Measurements from ENCODE around the gene MOGAT3. TPM values are rescaled to one million over a fixed set of nuclear protein-coding genes. Genes with fewer than 3 reads are reported as not detected.

The MOGAT3 gene
- total RNA-seq, 1 experiment from 2014 or later = not detected

- DNase-seq (ENCODE audit: low read depth) = no peak
Measured at GRCh38 chr7:101160910-101161309, 39.9 kb downstream of the MOGAT3 start.

- peak; percentile 61 for DNase-seq (ENCODE audit: low read depth)
Measured at GRCh38 chr7:101159696-101160674, 40.9 kb downstream of the MOGAT3 start.

- no peak for DNase-seq (ENCODE audit: low read depth)
Measured at GRCh38 chr7:101156866-101157589, 43.8 kb downstream of the MOGAT3 start.

GRCh38 chr7:101156277-101156676 is 44.6 kb downstream of the MOGAT3 start:
- DNase-seq (ENCODE audit: low read depth) = no peak

- DNase-seq (ENCODE audit: low read depth) = no peak
Measured at GRCh38 chr7:101155303-101155702, 45.5 kb downstream of the MOGAT3 start.

GRCh38 chr7:101154693-101155102 is 46.1 kb downstream of the MOGAT3 start:
- peak; percentile 27 for DNase-seq (ENCODE audit: low read depth)

GRCh38 chr7:101153969-101154692 is 46.7 kb downstream of the MOGAT3 start, which contains the start of gene AP1S1:
Gene AP1S1, plus strand, starts transcription at chr7:101154476. Its CDS starts 39 bp downstream, at chr7:101154515.
- DNase-seq (ENCODE audit: low read depth) = peak; percentile 97

- no peak for DNase-seq (ENCODE audit: low read depth)
Measured at GRCh38 chr7:101151908-101152651, 48.8 kb downstream of the MOGAT3 start.

Other genes with a start within 250 kb of the MOGAT3 start
- 1.4 and 4.5 TPM in 2 replicates for gene MUC12, start 231.5 kb downstream of the MOGAT3 start, total RNA-seq (2014; rRNA removed; shearing (Covaris generic))
- gene MUC17, start 181.0 kb downstream of the MOGAT3 start, total RNA-seq (2014; rRNA removed; shearing (Covaris generic)) = not detected in 2 replicates
- gene TRIM56, start 115.6 kb downstream of the MOGAT3 start, total RNA-seq (2014; rRNA removed; shearing (Covaris generic)) = 4.2 and 11.9 TPM in 2 replicates
- 102 and 119 TPM in 2 replicates for gene SERPINE1, start 73.9 kb downstream of the MOGAT3 start, total RNA-seq (2014; rRNA removed; shearing (Covaris generic))
- gene AP1S1, start 46.6 kb downstream of the MOGAT3 start, total RNA-seq (2014; rRNA removed; shearing (Covaris generic)) = 97.2 and 106 TPM in 2 replicates
- 0.20 TPM in 1 of 2 replicates, not detected in the other for gene VGF, start 35.5 kb downstream of the MOGAT3 start, total RNA-seq (2014; rRNA removed; shearing (Covaris generic))
- gene NAT16, start 20.7 kb downstream of the MOGAT3 start, total RNA-seq (2014; rRNA removed; shearing (Covaris generic)) = 0.12 TPM in 1 of 2 replicates, not detected in the other
- gene PLOD3, start 16.5 kb upstream of the MOGAT3 start, total RNA-seq (2014; rRNA removed; shearing (Covaris generic)) = 69.0 and 129 TPM in 2 replicates
- gene ZNHIT1, start 17.1 kb upstream of the MOGAT3 start, total RNA-seq (2014; rRNA removed; shearing (Covaris generic)) = 110 and 134 TPM in 2 replicates
- 1.7 and 3.2 TPM in 2 replicates for gene CLDN15, start 36.8 kb upstream of the MOGAT3 start, total RNA-seq (2014; rRNA removed; shearing (Covaris generic))
- gene FIS1, start 44.0 kb upstream of the MOGAT3 start, total RNA-seq (2014; rRNA removed; shearing (Covaris generic)) = 106 and 146 TPM in 2 replicates
- 39.2 and 45.7 TPM in 2 replicates for gene IFT22, start 120.8 kb upstream of the MOGAT3 start, total RNA-seq (2014; rRNA removed; shearing (Covaris generic))
- 0.12 TPM in 1 of 2 replicates, not detected in the other for gene COL26A1, start 161.8 kb upstream of the MOGAT3 start, total RNA-seq (2014; rRNA removed; shearing (Covaris generic))

Measured in M059J (cell line).